Measurements from ENCODE around the gene KLHL17. TPM values are rescaled to one million over a fixed set of nuclear protein-coding genes. Genes with fewer than 3 reads are reported as not detected.
"Not testable (repeated sequence)": the region's sequence is repeated elsewhere in the genome, so short reads cannot be mapped to it uniquely, and the experiment has no call there.

Gene KLHL17
- total RNA-seq, 1 donor from 2014 or later: 5.8 TPM

DNA sequence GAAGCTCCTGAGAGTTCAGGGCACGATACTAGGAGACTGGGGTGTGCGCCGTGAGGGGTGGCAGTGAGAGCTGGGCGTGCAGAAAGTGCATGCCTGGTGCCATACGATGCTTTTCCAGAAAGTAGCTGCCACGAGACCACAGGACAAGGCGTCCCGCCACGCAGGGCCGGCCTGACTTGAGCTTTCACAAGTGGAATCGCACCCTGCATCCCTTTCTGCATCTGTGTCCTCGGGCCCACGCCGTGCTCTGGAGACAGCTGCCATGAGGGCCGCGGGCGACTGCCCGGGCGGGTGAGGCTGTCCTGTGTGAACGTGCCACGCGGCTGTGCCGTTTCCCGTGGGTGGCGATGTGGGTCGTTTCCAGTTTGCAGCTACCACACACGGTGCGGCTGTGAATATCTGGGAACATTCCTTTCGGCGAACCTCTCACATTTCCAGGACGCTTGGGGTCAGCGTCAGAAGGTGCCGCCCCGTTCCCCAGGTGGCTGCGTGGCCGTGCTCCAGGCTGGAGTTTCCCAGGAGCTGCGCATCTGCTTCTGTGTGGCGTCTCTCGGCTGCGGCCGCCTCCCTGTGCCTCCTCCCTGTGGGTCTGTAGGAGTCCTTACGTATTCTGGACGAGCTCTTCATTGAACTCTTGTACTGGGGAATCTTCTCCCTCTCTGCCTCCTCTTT lies 22.5 kb downstream of the KLHL17 start:
- no peak for ATAC-seq

DNA sequence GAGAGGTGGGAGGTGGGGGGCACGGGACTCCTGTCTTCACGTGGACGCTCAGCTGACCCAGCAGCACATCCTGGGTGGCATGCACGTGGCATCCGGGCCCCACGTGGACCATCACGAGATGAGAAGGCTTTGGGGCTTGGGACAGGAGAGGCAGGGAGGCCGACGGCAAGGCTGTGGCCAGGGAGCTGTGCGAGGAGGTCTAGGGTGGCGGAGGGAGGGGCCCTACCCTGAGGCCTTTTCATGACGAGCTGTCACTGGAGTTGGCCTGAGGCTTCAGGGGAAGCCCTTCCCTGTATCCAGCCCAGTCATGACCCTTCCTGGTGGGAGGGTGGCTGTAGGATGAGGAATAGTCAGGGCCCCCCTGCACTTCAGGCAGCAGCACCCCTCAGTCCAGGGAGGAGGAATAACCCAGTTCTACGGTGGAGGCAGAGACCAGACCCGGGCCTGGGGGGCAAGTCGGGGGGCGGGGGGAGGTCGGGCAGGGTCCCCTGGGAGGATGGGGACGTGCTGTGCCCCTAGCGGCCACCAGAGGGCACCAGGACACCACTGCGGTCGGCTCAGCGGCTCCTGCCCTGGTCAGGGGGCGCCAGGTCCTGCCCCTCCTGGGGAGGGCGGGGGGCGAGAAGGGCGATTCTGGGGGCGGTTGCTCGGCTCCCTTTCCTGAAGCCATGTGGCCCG lies 23.6 kb downstream of the KLHL17 start:
- peak; percentile 32 for ATAC-seq

GRCh38 chr1:984476-984814 lies 24.1 kb downstream of the KLHL17 start:
- no peak for ATAC-seq

- ATAC-seq: no peak
Observed at GRCh38 chr1:985126-985525, 24.7 kb downstream of the KLHL17 start.

GRCh38 chr1:988061-988460 lies 27.7 kb downstream of the KLHL17 start:
- ATAC-seq: not testable (repeated sequence)

GRCh38 chr1:991275-991674 lies 30.9 kb downstream of the KLHL17 start:
- not testable (repeated sequence) for ATAC-seq

GRCh38 chr1:991895-992294 lies 31.5 kb downstream of the KLHL17 start:
- ATAC-seq: no peak

DNA sequence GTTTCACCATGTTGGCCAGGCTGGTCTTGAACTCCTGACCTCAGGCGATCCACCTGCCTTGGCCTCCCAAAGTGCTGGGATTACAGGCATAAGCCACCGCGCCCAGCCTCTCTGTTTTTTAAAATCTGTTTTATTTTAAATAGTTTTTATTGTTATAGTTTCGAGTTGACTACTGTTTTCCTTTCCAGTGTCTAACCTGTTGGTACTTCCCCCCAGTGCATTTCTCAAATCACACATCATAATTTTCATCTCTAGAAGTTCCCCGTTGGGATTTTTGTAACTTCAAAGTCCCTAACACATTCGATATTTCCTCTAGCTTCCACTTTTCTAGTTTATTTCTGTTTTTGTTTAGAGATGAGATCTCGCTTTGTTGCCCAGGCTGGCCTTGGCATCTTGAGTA lies 32.0 kb downstream of the KLHL17 start:
- ATAC-seq: no peak

DNA sequence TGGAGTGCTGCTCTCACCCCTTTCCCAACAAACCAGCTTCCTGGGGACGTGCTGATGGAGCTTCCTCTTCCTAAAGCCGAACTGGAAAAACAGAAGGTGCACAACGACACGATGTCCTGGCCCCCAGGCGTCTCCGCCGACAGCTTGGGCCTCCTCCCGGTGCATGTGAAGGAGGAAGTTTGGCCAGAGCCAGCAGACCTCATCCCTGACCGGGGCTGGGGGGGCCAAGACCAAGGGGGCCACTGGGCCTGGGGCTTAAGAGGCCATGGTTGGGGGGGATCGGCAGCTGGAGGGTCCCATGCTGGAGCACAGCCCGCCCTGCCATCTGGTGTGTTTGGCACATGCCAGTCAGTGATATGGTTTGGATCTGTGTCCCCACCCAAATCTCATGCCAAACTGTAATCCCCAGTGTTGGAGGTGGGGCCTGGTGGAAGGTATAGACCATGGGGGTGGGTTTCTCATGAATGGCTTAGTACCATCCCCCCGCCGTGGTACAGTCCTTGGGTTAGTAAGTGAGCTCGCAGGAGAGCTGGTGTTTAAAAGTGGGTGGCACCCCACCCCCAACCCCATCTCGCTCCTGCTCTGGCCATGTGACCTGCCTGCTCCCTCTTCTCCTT lies 33.1 kb downstream of the KLHL17 start:
- no peak for ATAC-seq

GRCh38 chr1:994546-994945 lies 34.2 kb downstream of the KLHL17 start:
- not testable (repeated sequence) for ATAC-seq

GRCh38 chr1:995665-996633 lies 35.6 kb downstream of the KLHL17 start:
- ATAC-seq: no peak

DNA sequence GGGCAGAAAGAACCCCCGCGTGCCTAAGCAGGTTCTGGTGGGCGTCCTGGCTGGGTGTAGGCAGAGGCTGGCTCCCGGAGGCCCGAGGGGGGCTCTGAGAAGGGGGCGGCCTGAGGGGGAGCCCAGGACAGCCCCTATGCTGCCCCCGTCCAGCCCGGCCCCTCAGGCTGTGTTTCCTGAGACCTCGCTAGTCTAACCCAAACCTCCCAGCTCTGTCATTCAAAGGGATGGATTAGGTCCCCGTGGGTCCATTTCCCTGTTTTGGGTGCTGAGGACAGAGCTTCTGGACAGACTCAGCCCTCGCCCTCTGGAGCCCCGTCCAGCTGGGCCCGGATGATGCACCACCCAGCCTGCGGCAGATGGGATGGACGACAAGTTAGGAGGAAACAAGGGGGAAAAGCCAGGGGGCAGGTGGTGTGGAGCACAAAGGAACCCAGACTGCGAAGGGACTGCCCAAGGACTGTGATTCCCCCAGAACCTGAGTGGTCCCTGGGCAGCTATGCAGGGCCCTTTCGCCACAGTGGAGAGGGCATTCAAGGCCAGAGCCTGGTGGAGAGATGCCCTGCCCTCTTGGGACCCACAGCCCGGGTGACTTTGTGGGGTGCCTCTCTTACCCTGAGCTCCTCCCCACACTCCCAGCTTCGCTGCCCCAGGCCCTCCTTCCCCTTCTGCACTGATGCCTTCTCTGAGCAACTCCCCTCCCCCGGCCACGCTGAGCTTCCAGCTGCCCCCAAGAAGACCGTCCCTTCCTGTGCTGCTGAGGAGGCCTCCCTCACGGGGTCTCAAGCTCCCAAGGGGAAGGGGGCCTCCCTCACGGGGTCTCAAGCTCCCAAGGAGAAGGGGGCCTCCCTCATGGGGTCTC lies 36.7 kb downstream of the KLHL17 start:
- ATAC-seq: no peak

DNA sequence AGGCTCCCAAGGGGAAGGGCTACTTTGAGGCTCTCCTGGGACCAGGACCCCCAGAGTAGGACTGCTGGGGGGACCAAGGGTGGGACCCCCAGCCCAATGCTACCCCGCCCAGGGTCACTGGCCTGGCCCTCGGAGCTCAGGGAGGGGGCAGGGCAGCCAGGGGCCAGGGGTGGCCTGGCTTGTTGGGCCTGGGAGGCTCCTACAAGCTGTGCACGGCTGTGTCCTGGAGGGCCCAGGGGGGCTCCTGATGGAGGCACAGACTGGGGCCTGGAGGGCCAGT lies 37.3 kb downstream of the KLHL17 start:
- ATAC-seq: no peak

GRCh38 chr1:997993-998744 lies 37.8 kb downstream of the KLHL17 start:
- no peak for ATAC-seq

GRCh38 chr1:998745-998994 lies 38.3 kb downstream of the KLHL17 start:
- ATAC-seq: no peak

GRCh38 chr1:998995-999724 lies 38.8 kb downstream of the KLHL17 start:
- ATAC-seq: no peak

DNA sequence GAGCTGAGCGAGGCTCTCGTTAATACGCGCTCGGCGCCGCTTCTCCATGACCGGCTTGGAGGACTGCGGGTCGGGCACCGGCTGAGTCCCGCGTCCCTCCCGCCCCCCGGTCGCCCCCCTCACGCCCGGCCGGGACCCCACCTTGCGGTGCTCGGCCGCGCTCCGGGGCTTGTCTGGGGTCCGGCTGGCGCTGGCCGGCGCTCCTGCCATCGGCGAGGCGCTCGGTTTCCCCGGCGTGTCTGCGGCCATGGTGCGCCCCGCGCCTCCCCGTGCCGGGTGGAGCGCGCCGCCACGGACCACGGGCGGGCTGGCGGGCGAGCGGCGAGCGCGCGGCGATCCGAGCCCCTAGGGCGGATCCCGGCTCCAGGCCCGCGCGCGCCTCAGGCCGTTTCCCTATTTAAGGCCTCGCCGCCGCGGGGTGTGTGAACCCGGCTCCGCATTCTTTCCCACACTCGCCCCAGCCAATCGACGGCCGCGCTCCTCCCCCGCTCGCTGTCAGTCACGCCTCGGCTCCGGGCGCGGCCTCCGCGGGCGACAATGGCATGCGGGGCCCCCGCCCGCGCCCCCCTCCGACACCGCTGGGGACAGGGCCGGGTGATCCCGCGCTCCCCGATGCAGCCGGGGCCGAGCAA lies 39.5 kb downstream of the KLHL17 start, which contains the start of gene HES4:
HES4 (minus strand) TSS at position 373 of the 632 bp plus-strand sequence; CDS start at position 249, 124 bp downstream.
- peak; percentile 72 for ATAC-seq

DNA sequence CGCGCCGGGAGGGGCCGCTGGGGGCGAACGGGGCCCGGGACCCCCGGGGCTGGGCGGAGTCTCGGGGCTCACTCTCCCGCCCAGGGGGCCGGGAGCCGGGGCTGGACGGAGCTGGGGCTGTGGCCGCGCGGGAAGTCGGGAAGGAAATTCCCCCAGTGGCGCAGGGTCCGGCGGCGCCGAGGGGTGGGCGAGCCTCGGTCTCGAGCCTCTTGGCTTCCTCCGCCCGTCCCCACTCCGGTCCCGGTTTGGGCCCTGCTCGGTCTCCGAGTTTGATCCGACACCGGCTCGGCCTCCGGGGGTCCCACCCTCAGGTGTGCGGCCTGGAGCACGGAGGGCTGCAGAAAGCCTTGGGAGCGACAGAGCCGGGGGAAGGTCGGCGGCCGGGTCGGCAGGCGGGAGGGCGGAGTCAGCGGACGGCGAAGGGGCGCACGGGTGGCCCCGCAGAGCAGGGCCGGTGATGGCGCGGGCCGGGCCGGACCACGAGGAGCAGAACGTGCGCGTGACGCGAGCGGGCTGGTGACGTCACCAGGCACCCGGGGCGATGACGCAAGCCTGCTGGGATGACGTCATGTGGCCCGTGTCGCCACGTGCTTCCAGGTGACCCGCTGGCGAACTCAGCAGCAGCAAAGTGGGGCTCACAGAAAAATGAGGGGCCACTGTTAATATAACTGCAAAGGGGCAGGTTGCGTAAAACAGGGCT lies 40.1 kb downstream of the KLHL17 start:
- peak; percentile 50 for ATAC-seq

GRCh38 chr1:1001057-1001783 lies 40.8 kb downstream of the KLHL17 start:
- no peak for ATAC-seq
